ENCODE measurements around the gene ARHGAP1.

- TF ChIP-seq CTCF (IDR thresholded peaks at IDR 0.05) = no peak
- TF ChIP-seq POLR2A (IDR thresholded peaks at IDR 0.05) = no peak
Observed at GRCh38 chr11:46723359-46723680, 22.9 kb upstream of the ARHGAP1 start.
